Progenitor cell of endocrine pancreas (in vitro differentiated cells): ENCODE measurements around the gene MOB3B. TPM values are rescaled to one million over a fixed set of nuclear protein-coding genes. Genes with fewer than 3 reads are reported as not detected.

Experiments
- DNase-seq: peaks from one replicate; pipeline ENCODE4 v3.0.0; 2021; ENCODE audit warnings: low spot score; ENCODE audit not compliant: unreplicated experiment
- H3K27ac Mint-ChIP-seq: 2 replicates; pipeline ENCODE4 v1.8.0; 2021; ENCODE audit warnings: mild to moderate bottlenecking, moderate library complexity, mixed read lengths
- H3K27me3 Mint-ChIP-seq: 2 replicates; pipeline ENCODE4 v1.8.0; 2021; ENCODE audit warnings: mixed read lengths
- H3K36me3 Mint-ChIP-seq: 2 replicates; pipeline ENCODE4 v1.8.0; 2022; ENCODE audit warnings: mixed read lengths; ENCODE audit not compliant: insufficient read depth
- H3K4me1 Mint-ChIP-seq: 2 replicates; pipeline ENCODE4 v1.8.0; 2021; ENCODE audit warnings: low read depth, mixed read lengths
- H3K4me3 Mint-ChIP-seq: 2 replicates; pipeline ENCODE4 v1.8.0; 2021; ENCODE audit warnings: low read depth, mild to moderate bottlenecking, moderate library complexity, mixed read lengths
- H3K9me3 Mint-ChIP-seq: 2 replicates; pipeline ENCODE4 v1.8.0; 2021; ENCODE audit warnings: low read depth, mixed read lengths
- total RNA-seq: library from RNA; stranded (reverse); gene quantifications from 2 replicates; pipeline ENCODE4 v1.2.1, GENCODE V29; 2021
- TF ChIP-seq, protein P1 (sequence below): fragments of 200-600 bp; sonication (generic); IDR thresholded peaks from one replicate; pipeline ENCODE4 v1.5.0; 2021; ENCODE audit warnings: antibody characterized with exemption, mild to moderate bottlenecking; ENCODE audit not compliant: unreplicated experiment

MOB3B gene
- total RNA-seq, 1 donor from 2014 or later = 15.4 TPM

GRCh38 chr9:27339661-27340284, 189.8 kb downstream of the MOB3B start:
- peaks cover 6% of the 10 kb centered on the region for H3K4me1 Mint-ChIP-seq
- no peaks in the 10 kb centered on the region for H3K9me3 Mint-ChIP-seq
- H3K27ac Mint-ChIP-seq = peak overlapping the region; percentile 57
- DNase-seq = no peak
- no peaks in the 10 kb centered on the region for H3K27me3 Mint-ChIP-seq
- TF ChIP-seq, protein P1, sequence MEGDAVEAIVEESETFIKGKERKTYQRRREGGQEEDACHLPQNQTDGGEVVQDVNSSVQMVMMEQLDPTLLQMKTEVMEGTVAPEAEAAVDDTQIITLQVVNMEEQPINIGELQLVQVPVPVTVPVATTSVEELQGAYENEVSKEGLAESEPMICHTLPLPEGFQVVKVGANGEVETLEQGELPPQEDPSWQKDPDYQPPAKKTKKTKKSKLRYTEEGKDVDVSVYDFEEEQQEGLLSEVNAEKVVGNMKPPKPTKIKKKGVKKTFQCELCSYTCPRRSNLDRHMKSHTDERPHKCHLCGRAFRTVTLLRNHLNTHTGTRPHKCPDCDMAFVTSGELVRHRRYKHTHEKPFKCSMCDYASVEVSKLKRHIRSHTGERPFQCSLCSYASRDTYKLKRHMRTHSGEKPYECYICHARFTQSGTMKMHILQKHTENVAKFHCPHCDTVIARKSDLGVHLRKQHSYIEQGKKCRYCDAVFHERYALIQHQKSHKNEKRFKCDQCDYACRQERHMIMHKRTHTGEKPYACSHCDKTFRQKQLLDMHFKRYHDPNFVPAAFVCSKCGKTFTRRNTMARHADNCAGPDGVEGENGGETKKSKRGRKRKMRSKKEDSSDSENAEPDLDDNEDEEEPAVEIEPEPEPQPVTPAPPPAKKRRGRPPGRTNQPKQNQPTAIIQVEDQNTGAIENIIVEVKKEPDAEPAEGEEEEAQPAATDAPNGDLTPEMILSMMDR = no peak
- H3K36me3 Mint-ChIP-seq = peaks cover 5% of the 10 kb centered on the region
- no peak overlapping the region for H3K4me3 Mint-ChIP-seq

GRCh38 chr9:27338527-27338903, 191.1 kb downstream of the MOB3B start:
- no peak overlapping the region for H3K27ac Mint-ChIP-seq
- peaks cover 10% of the 10 kb centered on the region for H3K4me1 Mint-ChIP-seq
- H3K9me3 Mint-ChIP-seq = no peaks in the 10 kb centered on the region
- no peak overlapping the region for H3K4me3 Mint-ChIP-seq
- no peaks in the 10 kb centered on the region for H3K27me3 Mint-ChIP-seq
- no peak for DNase-seq
- peaks cover 5% of the 10 kb centered on the region for H3K36me3 Mint-ChIP-seq
- TF ChIP-seq, protein P1 = no peak

DNA sequence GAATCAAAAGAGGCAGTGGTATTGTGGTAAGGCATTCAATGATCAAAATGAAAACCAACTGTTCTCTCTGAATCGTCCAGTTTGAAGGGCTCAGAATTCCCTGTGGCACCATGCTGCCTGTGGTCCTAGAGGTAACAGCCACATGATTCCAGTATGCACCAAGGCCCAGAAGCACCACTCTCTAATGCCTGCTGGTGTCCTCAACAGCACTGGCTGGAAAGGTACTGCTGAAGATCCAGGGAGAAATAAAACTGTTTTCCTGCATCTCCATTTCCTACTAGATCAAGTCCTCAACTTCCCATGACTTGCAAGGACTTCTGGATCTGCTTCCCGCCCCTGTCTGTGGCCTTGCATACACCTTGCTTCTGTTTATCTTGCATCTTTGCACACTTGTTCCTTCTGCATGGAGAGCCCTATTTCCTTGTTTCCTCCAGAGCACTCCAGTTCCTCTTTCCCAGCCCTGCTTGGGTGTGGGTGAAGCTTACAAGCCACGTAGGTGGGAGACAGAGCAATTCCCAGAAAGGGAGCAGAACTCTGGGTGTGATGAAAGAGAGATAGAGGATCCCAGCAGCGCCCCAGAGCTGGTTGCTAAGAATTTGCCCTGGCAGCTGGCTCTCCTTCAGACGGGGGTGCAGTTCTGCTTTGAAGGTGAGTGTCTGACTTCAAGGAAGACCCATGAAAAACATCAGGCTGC, 191.6 kb downstream of the MOB3B start:
- no peak overlapping the region for H3K27ac Mint-ChIP-seq

DNA sequence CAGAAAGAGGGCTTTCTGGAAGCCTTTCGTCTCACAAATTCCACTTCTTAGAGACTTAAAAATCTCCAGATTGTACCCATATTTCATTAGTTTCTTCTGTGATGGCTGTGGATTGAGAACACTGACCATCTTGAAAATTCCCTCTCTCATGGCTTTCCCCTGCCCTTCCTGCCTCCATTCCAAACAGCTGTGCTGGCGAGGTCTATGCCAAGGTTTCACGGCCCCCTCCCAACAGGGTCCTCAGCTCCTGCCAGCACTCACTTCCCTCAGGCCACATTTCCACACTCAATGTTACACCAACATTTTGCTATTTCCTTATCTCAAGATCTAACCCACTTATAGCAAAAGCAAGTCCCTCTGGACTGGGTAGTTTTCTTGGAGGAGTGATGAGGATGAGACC, 192.4 kb downstream of the MOB3B start:
- H3K9me3 Mint-ChIP-seq = no peaks in the 10 kb centered on the region
- peaks cover 12% of the 10 kb centered on the region for H3K4me1 Mint-ChIP-seq
- peaks cover 2% of the 10 kb centered on the region for H3K36me3 Mint-ChIP-seq
- TF ChIP-seq, protein P1 = no peak
- no peak overlapping the region for H3K27ac Mint-ChIP-seq
- no peak for DNase-seq
- no peak overlapping the region for H3K4me3 Mint-ChIP-seq
- H3K27me3 Mint-ChIP-seq = no peaks in the 10 kb centered on the region

More for the DNA sequence above, 191.6 kb downstream of the MOB3B start:
- TF ChIP-seq, protein P1 = no peak
- no peaks in the 10 kb centered on the region for H3K9me3 Mint-ChIP-seq
- peaks cover 4% of the 10 kb centered on the region for H3K36me3 Mint-ChIP-seq
- no peak overlapping the region for H3K4me3 Mint-ChIP-seq
- peaks cover 12% of the 10 kb centered on the region for H3K4me1 Mint-ChIP-seq
- no peaks in the 10 kb centered on the region for H3K27me3 Mint-ChIP-seq
- no peak for DNase-seq

- TF ChIP-seq, protein P1 = no peak
- H3K27me3 Mint-ChIP-seq = no peaks in the 10 kb centered on the region
- no peak overlapping the region for H3K4me3 Mint-ChIP-seq
- DNase-seq = no peak
- H3K36me3 Mint-ChIP-seq = peaks cover 2% of the 10 kb centered on the region
- no peaks in the 10 kb centered on the region for H3K9me3 Mint-ChIP-seq
- no peak overlapping the region for H3K27ac Mint-ChIP-seq
- H3K4me1 Mint-ChIP-seq = peaks cover 12% of the 10 kb centered on the region
These were observed 192.8 kb downstream of the MOB3B start for GRCh38 chr9:27336829-27337228.
